HepG2 (cell line): ENCODE measurements around the gene SORL1-AS1.

Source experiments
- BRD4 ChIP-seq: sonication (generic); formaldehyde crosslinking; IDR thresholded peaks from 2 replicates; pipeline ENCODE4 v1.4.0; 2020; ENCODE audit warnings: missing genetic modification reagents
- ELF3 ChIP-seq: IDR thresholded peaks from 2 replicates; pipeline ENCODE4 v1.6.1; 2016; ENCODE audit warnings: missing genetic modification reagents, missing compliant biosample characterization
- HDAC2 ChIP-seq: sonication (generic); formaldehyde crosslinking; IDR thresholded peaks from 2 replicates; pipeline ENCODE4 v1.4.0; 2020; ENCODE audit warnings: missing genetic modification reagents
- JUND ChIP-seq: sonication (generic); formaldehyde crosslinking; IDR thresholded peaks from 2 replicates; pipeline ENCODE4 v1.8.0; 2022; ENCODE audit warnings: mild to moderate bottlenecking, missing genetic modification reagents
- MYC ChIP-seq: sonication (generic); formaldehyde crosslinking; IDR thresholded peaks from 2 replicates; pipeline ENCODE4 v1.9.0; 2021; ENCODE audit warnings: missing genetic modification reagents, borderline replicate concordance
- PRPF4 ChIP-seq: fragments of 200-400 bp; formaldehyde crosslinking; IDR thresholded peaks from 2 replicates; pipeline ENCODE4 v1.6.1; 2016; ENCODE audit warnings: low read length, low read depth; ENCODE audit not compliant: poor library complexity, severe bottlenecking
- REST ChIP-seq, 2 experiments: IDR thresholded peaks; 2 replicates each; pipeline ENCODE4 v1.6.1; 2011 to 2012; ENCODE audit warnings: low read length in 2 of 2, borderline replicate concordance in 1 of 2, low read depth in 1 of 2, mild to moderate bottlenecking in 1 of 2, moderate library complexity in 1 of 2
- SAP130 ChIP-seq: IDR thresholded peaks from 2 replicates; pipeline ENCODE4 v1.6.1; 2016; ENCODE audit warnings: low read depth
- SOX13 ChIP-seq, 3 experiments: fragments of 450-650 bp in 1 of 3; sonication (generic) in 1 of 3; formaldehyde crosslinking in 1 of 3; IDR thresholded peaks in 2 of 3; conservative IDR thresholded peaks in 1 of 3; 2 replicates each; pipeline versions ENCODE4 v1.5.0 to v1.6.1; 2016 to 2020; ENCODE audit warnings: antibody characterized with exemption in 1 of 3, mild to moderate bottlenecking in 1 of 3, missing compliant biosample characterization in 1 of 3, missing genetic modification reagents in 1 of 3, moderate library complexity in 1 of 3
- TFE3 ChIP-seq: IDR thresholded peaks from 2 replicates; pipeline ENCODE4 v1.6.1; 2016
- TP53 ChIP-seq: sonication (generic); formaldehyde crosslinking; conservative IDR thresholded peaks from 2 replicates; pipeline ENCODE4 v1.4.0; 2020; ENCODE audit warnings: missing genetic modification reagents
- ZBTB33 ChIP-seq: sonication (generic); formaldehyde crosslinking; IDR thresholded peaks from 2 replicates; pipeline ENCODE4 v1.4.0; 2020; ENCODE audit warnings: missing genetic modification reagents
- ZNF256 ChIP-seq: sonication (generic); formaldehyde crosslinking; conservative IDR thresholded peaks from 2 replicates; pipeline ENCODE4 v1.4.0; 2020; ENCODE audit warnings: missing genetic modification reagents
- ZNF292 ChIP-seq: sonication (generic); formaldehyde crosslinking; IDR thresholded peaks from 2 replicates; pipeline ENCODE4 v1.8.1; 2022; ENCODE audit warnings: mild to moderate bottlenecking, low read depth, missing genetic modification reagents, borderline replicate concordance
- ZNF614 ChIP-seq: IDR thresholded peaks from 2 replicates; pipeline ENCODE4 v1.6.1; 2018; ENCODE audit warnings: missing biosample characterization, missing genetic modification reagents, inconsistent platforms, borderline replicate concordance
- ZNF687 ChIP-seq: sonication (generic); formaldehyde crosslinking; IDR thresholded peaks from 2 replicates; pipeline ENCODE4 v1.5.1; 2020; ENCODE audit warnings: mild to moderate bottlenecking, missing genetic modification reagents, moderate library complexity
- ZNF776 ChIP-seq: sonication (generic); formaldehyde crosslinking; IDR thresholded peaks from 2 replicates; pipeline ENCODE4 v1.4.0; 2020; ENCODE audit warnings: mild to moderate bottlenecking, missing genetic modification reagents

The SORL1-AS1 gene

GRCh38 chr11:121466063-121466794 lies 13.5 kb upstream of the SORL1-AS1 start (continued):
- TF ChIP-seq ZNF687 (CRISPR knock-in tag) (peak; percentile 82), SOX13 (IDR thresholded peaks at IDR 0.05) (no peak), SOX13 (CRISPR knock-in tag; conservative IDR thresholded peaks at IDR 0.05 in 1 of 2, IDR thresholded peaks at IDR 0.05 in 1 of 2) (peak in 1 of 2 experiments; percentile 30; a peak in 1 of 4 replicates), ZNF776 (CRISPR knock-in tag) (no peak), ZNF614 (CRISPR knock-in tag) (peak; percentile 74), REST (IDR thresholded peaks at IDR 0.05; ENCODE audit: borderline replicate concordance in 1 of 2, low read depth in 1 of 2, low read length in 2 of 2) (no peak), MYC (CRISPR knock-in tag) (peak; percentile 26; the same call in 1 of the 2 replicates), JUND (CRISPR knock-in tag) (peak; percentile 86), ZBTB33 (CRISPR knock-in tag) (peak; percentile 66; the same call in 1 of the 2 replicates), BRD4 (CRISPR knock-in tag) (no peak), PRPF4 (peak; percentile 83), TFE3 (CRISPR knock-in tag) (0 out of 2 replicates have a peak, but pooled peaks have one; percentile 22), ZNF256 (no peak), TP53 (CRISPR knock-in tag) (no peak), ELF3 (CRISPR knock-in tag) (peak; percentile 70), HDAC2 (peak; percentile 28; the same call in 1 of the 2 replicates), ZNF292 (no peak), SAP130 (CRISPR knock-in tag) (peak; percentile 71)
